Measurements from ENCODE around the gene PLEKHG3. TPM values are rescaled to one million over a fixed set of nuclear protein-coding genes. Genes with fewer than 3 reads are reported as not detected.

PLEKHG3 gene
- total RNA-seq, 3 donors from 2014 or later = 18.7 to 31.5 (median 30.3) TPM

GRCh38 chr14:64788706-64789105 is 84.5 kb downstream of the PLEKHG3 start:
- no peaks in the 10 kb centered on the region for H3K27me3 ChIP-seq
- no peak for DNase-seq (ENCODE audit: low spot score in 2 of 2)
- H3K4me3 ChIP-seq = no peak overlapping the region
- H3K4me1 ChIP-seq = no peaks in the 10 kb centered on the region
- intact Hi-C loops (cut with DNase I; ENCODE audit: low total_unique reads) = no loop called here
- TF ChIP-seq CTCF (IDR thresholded peaks at IDR 0.05) = no peak
- no peak for TF ChIP-seq POLR2A (IDR thresholded peaks at IDR 0.05)
- TF ChIP-seq POLR2AphosphoS5 (IDR thresholded peaks at IDR 0.05) = no peak
- H3K36me3 ChIP-seq = no peaks in the 10 kb centered on the region
- H3K27ac ChIP-seq = no peak overlapping the region
- no peaks in the 10 kb centered on the region for H3K9me3 ChIP-seq

DNA sequence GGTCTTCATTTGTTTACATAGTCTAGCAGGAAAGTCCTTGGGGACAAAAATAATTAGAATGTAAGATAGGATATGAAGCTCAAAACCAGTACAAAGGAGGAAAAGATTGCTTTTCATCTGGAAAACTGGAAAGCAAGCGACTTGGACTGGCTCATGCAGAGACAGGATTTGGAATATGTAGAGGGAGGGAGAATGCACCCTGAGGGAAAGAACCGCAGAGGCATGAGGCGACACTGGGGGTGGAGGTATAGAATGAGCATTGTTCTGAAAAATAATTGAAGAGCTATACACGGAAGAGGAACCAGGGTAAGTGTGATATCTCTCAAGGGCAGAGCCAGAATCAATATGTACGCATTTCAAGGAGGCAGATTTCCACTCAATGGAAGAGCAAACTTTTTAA is 85.5 kb downstream of the PLEKHG3 start:
- Histone ChIP-seq H3K27me3 (no peaks in the 10 kb centered on the region), H3K27ac (no peak overlapping the region), H3K36me3 (no peaks in the 10 kb centered on the region), H3K9me3 (no peaks in the 10 kb centered on the region), H3K4me1 (no peaks in the 10 kb centered on the region), H3K4me3 (no peak overlapping the region)
- DNase-seq (ENCODE audit: low spot score in 2 of 2) = no peak
- no peak for TF ChIP-seq POLR2AphosphoS5 (IDR thresholded peaks at IDR 0.05)
- intact Hi-C loops (cut with DNase I; ENCODE audit: low total_unique reads) = no loop called here

DNA sequence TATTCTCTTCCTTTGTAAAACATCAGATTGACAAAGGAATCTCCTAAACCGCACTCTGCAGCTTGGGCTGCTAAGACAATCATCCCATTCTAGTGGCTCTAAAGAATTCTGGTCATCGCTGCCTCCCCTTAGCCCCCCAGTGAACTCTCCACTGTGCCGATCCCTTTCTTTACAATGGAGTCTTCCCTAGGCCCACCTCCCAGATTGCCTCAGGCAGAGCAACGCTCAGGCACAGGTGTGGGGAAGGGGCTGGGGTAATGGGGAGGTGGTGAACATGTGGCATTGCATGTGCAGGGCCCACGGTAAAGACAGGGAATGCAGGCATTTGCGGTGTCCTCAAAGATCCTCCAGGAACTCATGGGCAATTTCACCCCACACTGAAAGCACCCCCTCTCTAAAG is 86.3 kb downstream of the PLEKHG3 start:
- DNase-seq (ENCODE audit: low spot score in 2 of 2) = no peak
- Histone ChIP-seq H3K9me3 (no peaks in the 10 kb centered on the region), H3K27ac (no peak overlapping the region), H3K4me3 (no peak overlapping the region), H3K36me3 (no peaks in the 10 kb centered on the region), H3K27me3 (no peaks in the 10 kb centered on the region), H3K4me1 (no peaks in the 10 kb centered on the region)
- no peak for TF ChIP-seq POLR2AphosphoS5 (IDR thresholded peaks at IDR 0.05)
- intact Hi-C loops (cut with DNase I; ENCODE audit: low total_unique reads) = no loop called here

DNA sequence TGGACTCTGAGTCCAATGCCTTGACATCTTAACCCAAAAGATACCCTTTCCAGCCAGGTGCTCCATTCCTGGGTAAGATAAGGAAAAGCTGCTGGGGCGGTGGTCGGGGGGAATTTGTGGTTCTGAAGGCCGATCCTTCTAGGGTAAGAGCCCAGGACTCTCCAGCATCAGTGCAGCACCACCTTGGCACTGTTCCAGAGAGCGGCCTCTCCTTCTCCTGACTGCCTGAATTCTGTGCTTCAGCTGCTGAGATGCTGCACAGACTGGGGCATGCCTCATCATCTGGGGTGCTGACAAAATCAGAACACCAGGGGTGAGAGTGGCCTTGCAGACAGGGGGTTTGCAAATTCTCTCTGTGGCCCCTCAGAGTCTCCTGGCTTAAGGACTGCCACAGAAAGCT is 88.0 kb downstream of the PLEKHG3 start:
- DNase-seq (ENCODE audit: low spot score in 2 of 2) = no peak
- Histone ChIP-seq H3K27ac (no peak overlapping the region), H3K27me3 (no peaks in the 10 kb centered on the region), H3K4me1 (no peaks in the 10 kb centered on the region), H3K9me3 (no peaks in the 10 kb centered on the region), H3K36me3 (no peaks in the 10 kb centered on the region), H3K4me3 (no peak overlapping the region)
- intact Hi-C loops (cut with DNase I; ENCODE audit: low total_unique reads) = no loop called here
- no peak for TF ChIP-seq POLR2AphosphoS5 (IDR thresholded peaks at IDR 0.05)
- TF ChIP-seq POLR2A (IDR thresholded peaks at IDR 0.05) = no peak
- no peak for TF ChIP-seq CTCF (IDR thresholded peaks at IDR 0.05)

DNA sequence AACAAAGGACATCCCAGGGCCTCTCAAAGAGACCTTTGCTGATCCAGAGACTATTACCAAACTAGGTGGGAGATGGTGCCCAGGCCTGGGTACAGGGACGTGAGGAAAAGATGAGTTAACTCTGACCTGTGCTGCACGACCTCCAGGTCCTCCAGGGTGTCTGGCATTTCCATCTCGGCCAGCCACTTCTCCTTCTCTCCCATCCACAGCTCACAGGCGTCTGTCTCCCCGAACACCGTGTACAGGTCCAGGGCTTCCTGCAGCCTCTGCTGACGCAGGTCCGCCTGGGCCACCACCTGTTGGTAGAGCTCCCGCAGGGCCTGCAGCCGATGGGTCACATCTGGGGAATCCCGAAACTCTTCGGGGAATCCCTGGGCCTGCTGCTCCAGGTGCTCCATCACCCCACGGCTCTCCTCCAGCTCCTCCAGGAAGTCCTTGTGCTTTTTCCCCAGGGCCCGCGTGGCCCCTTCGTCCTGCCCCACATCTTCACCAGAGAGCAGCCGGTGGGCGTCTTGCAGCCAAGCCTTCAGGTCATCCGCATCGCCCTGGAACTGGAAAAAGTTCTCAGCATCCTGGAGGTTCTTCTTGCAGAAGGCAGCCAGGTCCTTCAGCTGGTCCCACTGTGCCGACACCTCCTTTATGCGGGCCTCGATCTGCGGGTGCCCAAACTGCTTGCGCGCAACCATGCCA is 88.8 kb downstream of the PLEKHG3 start:
- Histone ChIP-seq H3K36me3 (no peaks in the 10 kb centered on the region), H3K9me3 (no peaks in the 10 kb centered on the region), H3K27me3 (no peaks in the 10 kb centered on the region), H3K4me1 (no peaks in the 10 kb centered on the region), H3K4me3 (no peak overlapping the region), H3K27ac (no peak overlapping the region)
- intact Hi-C loops (cut with DNase I; ENCODE audit: low total_unique reads) = no loop called here
- no peak for TF ChIP-seq POLR2AphosphoS5 (IDR thresholded peaks at IDR 0.05)
- no peak for TF ChIP-seq POLR2A (IDR thresholded peaks at IDR 0.05)
- no peak for TF ChIP-seq CTCF (IDR thresholded peaks at IDR 0.05)
- DNase-seq (ENCODE audit: low spot score in 2 of 2) = no peak

GRCh38 chr14:64795211-64795610 is 91.0 kb downstream of the PLEKHG3 start:
- H3K4me1 ChIP-seq = no peaks in the 10 kb centered on the region
- no peaks in the 10 kb centered on the region for H3K27me3 ChIP-seq
- TF ChIP-seq POLR2AphosphoS5 (IDR thresholded peaks at IDR 0.05) (no peak), POLR2A (IDR thresholded peaks at IDR 0.05) (no peak), CTCF (IDR thresholded peaks at IDR 0.05) (no peak)
- no peaks in the 10 kb centered on the region for H3K9me3 ChIP-seq
- no peak overlapping the region for H3K27ac ChIP-seq
- H3K36me3 ChIP-seq = no peaks in the 10 kb centered on the region
- DNase-seq (ENCODE audit: low spot score in 2 of 2) = no peak
- intact Hi-C loops (cut with DNase I; ENCODE audit: low total_unique reads) = no loop called here
- no peak overlapping the region for H3K4me3 ChIP-seq
